RWPE1 (cell line): ENCODE data around the gene XPR1.

Experiments
- CTCF ChIA-PET: fragments of 350-600 bp; sonication (Branson Sonifier 250); formaldehyde crosslinking; extraction: SDS; loops from one replicate; lab custom pipeline; 2021; lab: Yijun Ruan, JAX
- POLR2A ChIA-PET: fragments of 400-600 bp; formaldehyde crosslinking; extraction: SDS; loops from one replicate; lab custom pipeline; 2020; ENCODE audit warnings: antibody characterized with exemption; ENCODE audit not compliant: low non-redundant PET; lab: Yijun Ruan, JAX
- DNase-seq: peaks from one replicate; pipeline ENCODE4 v3.0.0; 2012; ENCODE audit warnings: low spot score
- H3K27ac ChIP-seq: fragments of 450-650 bp; 2 replicates; pipeline ENCODE4 v1.5.1; 2017
- CTCF ChIP-seq: fragments of 450-650 bp; conservative IDR thresholded peaks from 2 replicates; pipeline ENCODE4 v1.5.1; 2017; ENCODE audit warnings: low read depth, mild to moderate bottlenecking

The XPR1 gene

GRCh38 chr1:180836449-180836848 is 204.6 kb downstream of the XPR1 start:
- POLR2A ChIA-PET: no interaction called here
- CTCF ChIA-PET: no interaction called here
- no peak overlapping the region for H3K27ac ChIP-seq
- no peak for TF ChIP-seq CTCF
- DNase-seq: no peak

- CTCF ChIA-PET: no interaction called here
- POLR2A ChIA-PET: no interaction called here
- no peak for DNase-seq
- no peak overlapping the region for H3K27ac ChIP-seq
- no peak for TF ChIP-seq CTCF
Observed at GRCh38 chr1:180837020-180837419, 205.2 kb downstream of the XPR1 start.

GRCh38 chr1:180838535-180838934 is 206.7 kb downstream of the XPR1 start:
- H3K27ac ChIP-seq: no peak overlapping the region
- no peak for TF ChIP-seq CTCF
- no peak for DNase-seq
- ChIA-PET POLR2A (no interaction called here), CTCF (interaction anchor here (1.0 kb wide), 1 partner anchor 23 kb away, joined by 4 read pairs; no protein-coding TSS in a partner anchor)

- CTCF ChIA-PET: no interaction called here
- POLR2A ChIA-PET: no interaction called here
- no peak for DNase-seq
- no peak overlapping the region for H3K27ac ChIP-seq
- TF ChIP-seq CTCF: no peak
Observed at GRCh38 chr1:180839547-180839946, 207.7 kb downstream of the XPR1 start.

- CTCF ChIA-PET: interaction anchor here (0.6 to 0.7 kb wide), 2 partner anchors 12 to 22 kb away, joined by 6 read pairs; no protein-coding TSS in a partner anchor
- H3K27ac ChIP-seq: no peak overlapping the region
- TF ChIP-seq CTCF: no peak
- no peak for DNase-seq
- POLR2A ChIA-PET: no interaction called here
Observed at GRCh38 chr1:180841415-180841814, 209.6 kb downstream of the XPR1 start.

GRCh38 chr1:180842052-180842451 is 210.2 kb downstream of the XPR1 start:
- TF ChIP-seq CTCF: no peak
- no peak for DNase-seq
- CTCF ChIA-PET: interaction anchor here (0.7 kb wide), 1 partner anchor 1453 kb away, joined by 3 read pairs; no protein-coding TSS in a partner anchor
- POLR2A ChIA-PET: no interaction called here
- H3K27ac ChIP-seq: no peak overlapping the region
